CD4-positive, alpha-beta T cell treated with Interleukin-10 for 1 hour (primary cell): Measurements from ENCODE around the gene SYCE3.
A peak's percentile ranks its signal among the peaks of the same experiment; 100 is the strongest.
"Not testable (repeated sequence)": the region's sequence is repeated elsewhere in the genome, so short reads cannot be mapped to it uniquely, and the experiment has no call there.

Source experiments
- DNase-seq: peaks from one replicate; pipeline ENCODE4 v3.0.0-alpha.2; 2020

SYCE3 gene

GRCh38 chr22:50562523-50563412 is at the start of gene SYCE3:
SYCE3 (minus strand) TSS chr22:50562919; CDS start chr22:50556405, 6,514 bp downstream.
- peak; percentile 98 for DNase-seq

GRCh38 chr22:50612168-50612527 is 49.4 kb upstream of the SYCE3 start:
- DNase-seq = no peak

GRCh38 chr22:50611341-50612060 is 48.8 kb upstream of the SYCE3 start:
- no peak for DNase-seq

- no peak for DNase-seq
These were observed 47.9 kb upstream of the SYCE3 start for GRCh38 chr22:50610581-50610980.

- no peak for DNase-seq
These were observed 47.3 kb upstream of the SYCE3 start for GRCh38 chr22:50610041-50610451.

GRCh38 chr22:50609599-50609998 is 46.9 kb upstream of the SYCE3 start:
- no peak for DNase-seq

- no peak for DNase-seq
These were observed 46.3 kb upstream of the SYCE3 start for GRCh38 chr22:50608996-50609395.

GRCh38 chr22:50608058-50608840 is 45.5 kb upstream of the SYCE3 start:
- not testable (repeated sequence) for DNase-seq

GRCh38 chr22:50607659-50608020 is 44.9 kb upstream of the SYCE3 start:
- no peak for DNase-seq

- no peak for DNase-seq
These were observed 44.4 kb upstream of the SYCE3 start for GRCh38 chr22:50606946-50607658.

- no peak for DNase-seq
These were observed 43.6 kb upstream of the SYCE3 start for GRCh38 chr22:50606165-50606945.

GRCh38 chr22:50605613-50606074 is 42.9 kb upstream of the SYCE3 start:
- DNase-seq = no peak

- DNase-seq = no peak
These were observed 42.4 kb upstream of the SYCE3 start for GRCh38 chr22:50605002-50605612.

- DNase-seq = no peak
These were observed 41.7 kb upstream of the SYCE3 start for GRCh38 chr22:50604256-50605001.

- no peak for DNase-seq
These were observed 41.0 kb upstream of the SYCE3 start for GRCh38 chr22:50603511-50604255.

- DNase-seq = no peak
These were observed 39.6 kb upstream of the SYCE3 start for GRCh38 chr22:50602338-50602700.

- DNase-seq = no peak
These were observed 39.1 kb upstream of the SYCE3 start for GRCh38 chr22:50601669-50602337.

- DNase-seq = no peak
These were observed 38.4 kb upstream of the SYCE3 start for GRCh38 chr22:50600967-50601668.

- no peak for DNase-seq
These were observed 37.8 kb upstream of the SYCE3 start, which contains the start of gene MAPK8IP2 for GRCh38 chr22:50600538-50600937. MAPK8IP2 (plus strand) TSS chr22:50600793; CDS start chr22:50600819, 26 bp downstream.
